SK-N-MC (cell line): Measurements from ENCODE around the gene ZNF248.

Source experiments
- EZH2 ChIP-seq: fragments of 200-600 bp; sonication (generic); IDR thresholded peaks from one replicate; pipeline ENCODE4 v1.6.1; 2017; ENCODE audit warnings: antibody characterized with exemption
- POLR2AphosphoS5 ChIP-seq: IDR thresholded peaks from 2 replicates; pipeline ENCODE4 v1.6.1; 2012; ENCODE audit warnings: mild to moderate bottlenecking, low read depth, low read length, borderline replicate concordance

DNA sequence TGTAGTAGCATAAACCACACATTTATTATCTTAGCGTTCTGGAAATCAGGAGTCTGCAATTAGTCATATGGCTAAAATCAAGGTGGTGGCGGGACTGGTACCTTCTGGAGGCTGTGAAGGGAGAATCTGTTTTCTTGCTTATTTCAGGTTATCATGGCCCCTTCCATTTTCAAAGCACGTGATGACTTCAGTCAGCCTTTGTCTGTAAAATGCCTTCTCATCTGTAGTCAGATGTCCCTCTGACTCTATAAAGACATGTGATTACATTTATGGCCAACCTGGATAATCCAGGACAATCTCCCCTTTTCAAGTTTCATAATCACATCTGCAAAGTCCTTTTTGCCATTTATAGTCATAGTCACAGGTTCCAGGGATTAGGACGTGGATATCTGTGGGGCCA is 15.5 kb upstream of the ZNF248 start:
- TF ChIP-seq POLR2AphosphoS5 (no peak), EZH2 (no peak)
